AG09319 (cell line): ENCODE data around the gene ZDHHC3.

Source experiments
- DNase-seq: peaks from one replicate; pipeline ENCODE4 v3.0.0-alpha.2; 2010; ENCODE audit warnings: low read depth; ENCODE audit errors: extremely low read depth
- TF ChIP-seq, protein P1 (sequence below): IDR thresholded peaks from 2 replicates; pipeline ENCODE4 v1.5.1; 2011; ENCODE audit warnings: low read depth, mild to moderate bottlenecking, inconsistent platforms, low read length, moderate library complexity

ZDHHC3 gene

DNA sequence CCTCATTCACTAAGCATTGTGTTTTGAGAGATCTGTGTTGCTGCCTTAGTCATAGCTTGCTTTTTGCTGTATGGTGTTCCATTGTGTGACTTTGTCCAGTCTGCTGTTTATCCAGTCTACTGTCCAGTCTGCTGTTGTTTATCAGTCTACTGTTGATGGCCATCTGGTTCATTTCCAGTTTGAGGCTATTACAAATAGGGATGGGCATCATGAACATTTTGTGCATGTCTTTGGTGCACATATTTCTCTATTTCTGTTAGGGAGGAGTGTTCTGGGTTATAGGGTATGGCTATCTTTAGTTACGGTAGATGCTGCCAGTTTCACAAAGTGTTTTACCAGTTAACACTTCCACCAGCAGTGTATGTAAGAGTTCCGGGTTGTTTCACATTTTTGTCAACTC lies 27.9 kb upstream of the ZDHHC3 start:
- no peak for DNase-seq
- TF ChIP-seq, protein P1, sequence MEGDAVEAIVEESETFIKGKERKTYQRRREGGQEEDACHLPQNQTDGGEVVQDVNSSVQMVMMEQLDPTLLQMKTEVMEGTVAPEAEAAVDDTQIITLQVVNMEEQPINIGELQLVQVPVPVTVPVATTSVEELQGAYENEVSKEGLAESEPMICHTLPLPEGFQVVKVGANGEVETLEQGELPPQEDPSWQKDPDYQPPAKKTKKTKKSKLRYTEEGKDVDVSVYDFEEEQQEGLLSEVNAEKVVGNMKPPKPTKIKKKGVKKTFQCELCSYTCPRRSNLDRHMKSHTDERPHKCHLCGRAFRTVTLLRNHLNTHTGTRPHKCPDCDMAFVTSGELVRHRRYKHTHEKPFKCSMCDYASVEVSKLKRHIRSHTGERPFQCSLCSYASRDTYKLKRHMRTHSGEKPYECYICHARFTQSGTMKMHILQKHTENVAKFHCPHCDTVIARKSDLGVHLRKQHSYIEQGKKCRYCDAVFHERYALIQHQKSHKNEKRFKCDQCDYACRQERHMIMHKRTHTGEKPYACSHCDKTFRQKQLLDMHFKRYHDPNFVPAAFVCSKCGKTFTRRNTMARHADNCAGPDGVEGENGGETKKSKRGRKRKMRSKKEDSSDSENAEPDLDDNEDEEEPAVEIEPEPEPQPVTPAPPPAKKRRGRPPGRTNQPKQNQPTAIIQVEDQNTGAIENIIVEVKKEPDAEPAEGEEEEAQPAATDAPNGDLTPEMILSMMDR, result no peak

DNA sequence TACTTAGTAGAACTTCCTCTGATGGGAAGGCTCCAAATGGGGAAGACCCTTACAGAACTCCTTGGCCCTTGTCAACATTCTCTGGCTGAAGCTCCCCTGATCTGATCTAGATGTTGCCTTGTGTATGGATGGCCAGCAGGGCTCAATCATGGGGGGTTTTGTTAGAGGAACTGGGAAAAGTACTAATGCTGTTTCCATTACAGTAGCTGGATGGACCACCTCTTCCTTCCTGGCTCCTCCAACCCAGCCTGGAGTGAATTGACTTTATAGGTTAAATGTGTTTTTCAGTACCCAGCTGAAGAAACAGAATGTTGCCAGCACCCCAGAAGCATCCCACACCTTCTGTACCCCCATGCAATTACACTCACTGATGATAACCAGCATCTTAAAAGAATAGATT lies 27.4 kb upstream of the ZDHHC3 start:
- no peak for DNase-seq
- TF ChIP-seq, protein P1, result no peak

DNA sequence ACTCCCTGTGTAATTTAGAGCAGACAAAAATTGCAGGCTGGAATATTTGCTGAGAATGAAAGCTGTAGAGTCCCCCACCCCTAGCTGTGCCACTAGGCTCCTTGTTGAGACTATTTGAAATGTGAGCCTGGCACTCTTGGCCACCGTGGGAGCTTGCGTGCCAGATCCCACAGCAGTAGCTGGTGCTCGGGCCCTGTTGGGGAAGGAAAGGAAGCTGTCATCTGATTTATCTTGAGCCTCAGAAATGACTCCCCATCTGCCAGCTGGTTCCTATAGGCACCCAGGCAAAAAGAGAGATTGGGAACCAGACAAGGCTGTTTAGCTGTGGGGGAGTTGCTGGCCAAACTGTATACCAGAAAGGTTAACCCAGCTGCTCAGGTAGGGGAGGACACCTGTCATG lies 26.7 kb upstream of the ZDHHC3 start:
- TF ChIP-seq, protein P1, result no peak
- DNase-seq, result no peak

DNA sequence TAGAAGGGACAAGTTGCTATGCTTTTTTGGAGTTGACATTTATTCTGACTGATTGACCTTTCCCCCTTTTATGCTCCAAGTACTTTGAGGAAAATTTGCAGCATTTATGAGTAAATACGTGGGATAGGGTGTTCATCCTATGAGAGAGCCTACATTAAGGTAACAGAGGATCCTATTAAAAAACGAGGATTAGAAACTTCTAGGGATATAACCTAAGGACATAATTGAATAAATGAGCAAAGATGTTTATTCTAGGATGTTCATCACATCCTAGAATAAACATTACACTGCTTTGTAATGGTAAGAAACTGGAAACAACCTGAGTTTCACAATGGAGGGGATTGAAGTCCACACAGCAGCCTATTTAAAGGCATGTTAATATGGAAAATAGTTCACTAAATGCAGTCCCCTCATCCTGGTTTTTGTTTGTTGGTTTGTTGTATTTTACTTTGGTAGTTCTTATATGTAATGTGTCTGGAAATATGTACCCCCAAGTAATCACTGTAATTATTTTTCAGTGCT lies 26.2 kb upstream of the ZDHHC3 start:
- TF ChIP-seq, protein P1, result no peak
- DNase-seq, result no peak

DNA sequence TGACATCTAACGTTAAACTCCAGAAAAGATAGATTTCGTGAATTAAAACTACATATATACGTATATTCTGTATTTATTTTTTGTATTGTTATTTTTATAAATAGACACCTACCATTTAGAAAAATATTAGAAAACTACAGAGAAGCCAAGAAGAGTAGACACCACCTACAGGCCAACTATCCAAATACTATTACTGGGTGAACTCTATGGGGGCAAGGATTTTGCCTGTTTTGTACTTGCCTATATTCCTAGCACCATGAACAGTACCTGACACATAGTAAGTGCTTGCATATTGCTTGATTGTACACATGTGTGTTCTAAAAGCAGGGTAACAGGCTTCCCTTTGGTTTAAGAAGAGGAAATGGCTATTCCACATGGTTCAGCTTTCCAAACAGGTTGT lies 25.8 kb upstream of the ZDHHC3 start:
- no peak for DNase-seq
- TF ChIP-seq, protein P1, result no peak

DNA sequence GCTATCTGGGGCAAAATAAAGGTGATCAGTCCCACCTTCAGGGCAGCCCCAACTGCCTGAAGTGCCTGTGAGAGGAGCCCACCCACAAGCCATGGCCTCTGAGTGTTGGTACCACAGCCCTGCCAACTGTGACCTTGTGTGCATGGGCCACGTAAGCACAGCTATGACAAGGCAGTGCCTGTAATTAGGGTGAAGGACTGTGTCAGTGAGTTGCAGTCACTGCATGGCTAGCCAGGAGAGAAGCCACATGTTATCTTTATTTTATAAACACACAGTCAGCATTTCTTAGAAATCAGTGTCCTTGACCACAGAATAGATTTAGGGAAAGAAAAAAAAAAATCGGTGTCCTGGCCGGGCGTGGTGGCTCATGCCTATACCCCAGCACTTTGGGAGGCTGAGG lies 24.8 kb upstream of the ZDHHC3 start:
- TF ChIP-seq, protein P1, result no peak
- no peak for DNase-seq

DNA sequence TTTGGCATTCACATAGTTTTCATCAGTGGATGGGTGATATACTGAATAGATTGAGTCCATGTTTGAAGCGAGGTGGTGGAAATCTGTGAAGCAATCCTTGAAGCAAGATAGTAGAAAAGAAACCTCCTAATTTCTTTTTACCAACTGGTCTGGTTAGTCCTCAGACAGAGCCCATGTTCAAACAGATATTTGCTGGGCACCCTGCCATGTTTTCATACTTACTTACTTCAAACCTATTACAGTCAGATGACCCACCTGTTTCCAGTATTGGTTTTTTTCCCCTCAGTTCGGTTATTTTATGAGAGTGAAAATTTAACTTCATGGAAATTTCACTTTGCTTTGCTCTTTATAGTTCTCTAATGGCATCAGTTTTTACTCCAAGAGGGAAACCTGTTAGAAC lies 23.8 kb upstream of the ZDHHC3 start:
- TF ChIP-seq, protein P1, result no peak
- DNase-seq, result no peak
